Measurements from ENCODE around the gene PRPF8. TPM values are rescaled to one million over a fixed set of nuclear protein-coding genes. Genes with fewer than 3 reads are reported as not detected.
A peak's percentile ranks its signal among the peaks of the same experiment; 100 is the strongest.

Gene PRPF8
- total RNA-seq, 6 experiments from 2014 or later: 224 to 285 (median 248) TPM

GRCh38 chr17:1635675-1636465, 48.8 kb downstream of the PRPF8 start:
- Mint-ChIP-seq H3K27me3 (ENCODE audit: insufficient read depth) (peaks cover 8% of the 10 kb centered on the region), H3K4me1 (ENCODE audit: low read depth) (no peaks in the 10 kb centered on the region; the same call in 1 of the 2 replicates), H3K4me3 (no peak overlapping the region), H3K27ac (no peak overlapping the region), H3K9me3 (no peaks in the 10 kb centered on the region), H3K36me3 (ENCODE audit: low read depth) (no peaks in the 10 kb centered on the region)
- no peak for DNase-seq
- TF ChIP-seq CTCF (IDR thresholded peaks at IDR 0.05): no peak

GRCh38 chr17:1634841-1635650, 49.6 kb downstream of the PRPF8 start:
- Mint-ChIP-seq H3K27me3 (ENCODE audit: insufficient read depth) (peaks cover 8% of the 10 kb centered on the region), H3K27ac (no peak overlapping the region), H3K9me3 (no peaks in the 10 kb centered on the region), H3K4me1 (ENCODE audit: low read depth) (peaks cover 5% of the 10 kb centered on the region), H3K36me3 (ENCODE audit: low read depth) (no peaks in the 10 kb centered on the region), H3K4me3 (no peak overlapping the region)
- DNase-seq: no peak
- no peak for TF ChIP-seq CTCF (IDR thresholded peaks at IDR 0.05)

- H3K27me3 Mint-ChIP-seq (ENCODE audit: insufficient read depth): peaks cover 18% of the 10 kb centered on the region
- H3K27ac Mint-ChIP-seq: no peak overlapping the region
- DNase-seq: no peak
- no peaks in the 10 kb centered on the region for H3K9me3 Mint-ChIP-seq
- no peaks in the 10 kb centered on the region for H3K36me3 Mint-ChIP-seq (ENCODE audit: low read depth)
- H3K4me3 Mint-ChIP-seq: no peak overlapping the region
- peaks cover 23% of the 10 kb centered on the region for H3K4me1 Mint-ChIP-seq (ENCODE audit: low read depth)
- TF ChIP-seq CTCF (IDR thresholded peaks at IDR 0.05): no peak
Measured at GRCh38 chr17:1630662-1631061, 54.0 kb downstream of the PRPF8 start.

- peak overlapping the region; percentile 51 for H3K4me3 Mint-ChIP-seq
- no peaks in the 10 kb centered on the region for H3K36me3 Mint-ChIP-seq (ENCODE audit: low read depth)
- DNase-seq: no peak
- TF ChIP-seq CTCF (IDR thresholded peaks at IDR 0.05): peak; percentile 76
- no peaks in the 10 kb centered on the region for H3K9me3 Mint-ChIP-seq
- H3K27me3 Mint-ChIP-seq (ENCODE audit: insufficient read depth): peaks cover 18% of the 10 kb centered on the region
- peaks cover 26% of the 10 kb centered on the region for H3K4me1 Mint-ChIP-seq (ENCODE audit: low read depth)
- H3K27ac Mint-ChIP-seq: peak overlapping the region; percentile 58
Measured at GRCh38 chr17:1629504-1630310, 55.0 kb downstream of the PRPF8 start.

GRCh38 chr17:1628856-1629503, 55.7 kb downstream of the PRPF8 start:
- peak; percentile 89 for DNase-seq
- Mint-ChIP-seq H3K27ac (peak overlapping the region; percentile 88), H3K4me1 (ENCODE audit: low read depth) (peaks cover 26% of the 10 kb centered on the region), H3K4me3 (peak overlapping the region; percentile 87), H3K36me3 (ENCODE audit: low read depth) (no peaks in the 10 kb centered on the region), H3K27me3 (ENCODE audit: insufficient read depth) (peaks cover 20% of the 10 kb centered on the region), H3K9me3 (no peaks in the 10 kb centered on the region)
- peak; percentile 75 for TF ChIP-seq CTCF (IDR thresholded peaks at IDR 0.05)
